ENCODE data around the gene C1orf159. TPM values are rescaled to one million over a fixed set of nuclear protein-coding genes. Genes with fewer than 3 reads are reported as not detected.

C1orf159 gene
- total and polyA plus RNA-seq, 2 of the 8 experiments (the other 6 are each of a cell fraction or from before 2014, with no cell fraction given), result 10.0 to 10.9 TPM

DNA sequence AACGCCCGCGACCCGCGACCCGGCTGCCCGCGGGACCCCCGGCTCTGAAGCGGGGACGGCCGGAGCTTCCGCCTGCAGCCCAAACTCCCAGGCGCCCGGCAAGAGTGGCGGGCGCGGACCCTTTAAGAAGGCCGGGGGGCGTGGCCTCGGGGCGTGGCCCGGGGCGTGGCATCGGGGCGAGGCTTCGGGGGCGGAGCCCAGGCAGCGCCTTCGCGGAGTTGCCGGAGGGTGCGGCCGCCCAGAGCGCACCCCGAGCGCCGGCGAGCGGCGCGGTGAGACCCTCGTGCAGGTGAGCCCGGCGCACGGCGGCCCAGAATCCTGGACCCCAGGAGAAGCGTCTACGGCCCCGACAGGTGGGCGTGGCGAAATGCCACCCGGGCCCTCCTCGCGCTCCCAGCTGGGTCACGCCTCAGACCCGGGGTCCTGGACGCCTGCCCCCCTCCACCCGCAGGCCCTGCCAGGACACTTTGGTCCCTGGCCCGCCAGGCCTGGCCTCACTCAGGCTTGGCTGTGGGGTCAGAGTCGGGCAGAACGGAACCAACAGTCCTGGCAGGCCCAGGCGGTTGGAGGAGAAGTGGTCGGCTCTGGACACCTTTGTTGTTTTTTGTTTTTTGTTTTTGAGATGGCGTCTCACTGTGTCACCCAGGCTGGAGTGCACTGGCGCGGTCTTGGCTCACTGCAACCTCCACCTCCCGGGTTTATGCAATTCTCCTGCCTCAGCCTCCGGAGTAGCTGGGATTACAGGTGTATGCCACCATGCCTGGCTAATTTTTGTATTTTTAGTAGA lies 56.2 kb downstream of the C1orf159 start (continued):
- TF ChIP-seq, protein P1, sequence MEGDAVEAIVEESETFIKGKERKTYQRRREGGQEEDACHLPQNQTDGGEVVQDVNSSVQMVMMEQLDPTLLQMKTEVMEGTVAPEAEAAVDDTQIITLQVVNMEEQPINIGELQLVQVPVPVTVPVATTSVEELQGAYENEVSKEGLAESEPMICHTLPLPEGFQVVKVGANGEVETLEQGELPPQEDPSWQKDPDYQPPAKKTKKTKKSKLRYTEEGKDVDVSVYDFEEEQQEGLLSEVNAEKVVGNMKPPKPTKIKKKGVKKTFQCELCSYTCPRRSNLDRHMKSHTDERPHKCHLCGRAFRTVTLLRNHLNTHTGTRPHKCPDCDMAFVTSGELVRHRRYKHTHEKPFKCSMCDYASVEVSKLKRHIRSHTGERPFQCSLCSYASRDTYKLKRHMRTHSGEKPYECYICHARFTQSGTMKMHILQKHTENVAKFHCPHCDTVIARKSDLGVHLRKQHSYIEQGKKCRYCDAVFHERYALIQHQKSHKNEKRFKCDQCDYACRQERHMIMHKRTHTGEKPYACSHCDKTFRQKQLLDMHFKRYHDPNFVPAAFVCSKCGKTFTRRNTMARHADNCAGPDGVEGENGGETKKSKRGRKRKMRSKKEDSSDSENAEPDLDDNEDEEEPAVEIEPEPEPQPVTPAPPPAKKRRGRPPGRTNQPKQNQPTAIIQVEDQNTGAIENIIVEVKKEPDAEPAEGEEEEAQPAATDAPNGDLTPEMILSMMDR (IDR thresholded peaks at IDR 0.05; ENCODE audit: control extremely low read depth in 1 of 3, insufficient read depth in 1 of 3, low read depth in 1 of 3, low read length in 3 of 3), result no peak
- TF ChIP-seq USF2 (IDR thresholded peaks at IDR 0.05; ENCODE audit: low read length), result no peak
- TF ChIP-seq SUZ12 (IDR thresholded peaks at IDR 0.05; ENCODE audit: low read length), result no peak; the same call in 1 of the 2 replicates
- no peak for TF ChIP-seq KDM1A (IDR thresholded peaks at IDR 0.05; ENCODE audit: borderline replicate concordance, low read length)
- TF ChIP-seq TAF7 (optimal IDR thresholded peaks at IDR 0.05; ENCODE audit: borderline replicate concordance, low read depth, low read length), result no peak
- TF ChIP-seq EZH2 (IDR thresholded peaks at IDR 0.05; ENCODE audit: low read depth, low read length, severe bottlenecking), result no peak
- peak; percentile 91 for TF ChIP-seq SP4 (IDR thresholded peaks at IDR 0.05; ENCODE audit: low read length)
- no peak for TF ChIP-seq TAF1 (IDR thresholded peaks at IDR 0.05; ENCODE audit: low read depth, low read length)
- TF ChIP-seq GABPA (IDR thresholded peaks at IDR 0.05; ENCODE audit: borderline replicate concordance, insufficient read depth, low read length), result 0 out of 2 replicates have a peak, but pooled peaks have one; percentile 46
- no peak for TF ChIP-seq POLR2AphosphoS5 (IDR thresholded peaks at IDR 0.05; ENCODE audit: low read depth, low read length)
- TF ChIP-seq SAP30 (IDR thresholded peaks at IDR 0.05; ENCODE audit: insufficient read depth, insufficient replicate concordance, low read length), result no peak
- no peak for TF ChIP-seq JUND (IDR thresholded peaks at IDR 0.05; ENCODE audit: low read length)
- TF ChIP-seq SIRT6 (IDR thresholded peaks at IDR 0.05; ENCODE audit: low read length), result no peak
- no peak for TF ChIP-seq RBBP5 (IDR thresholded peaks at IDR 0.05; ENCODE audit: borderline replicate concordance, low read depth, low read length)
- no peak for TF ChIP-seq HDAC6 (IDR thresholded peaks at IDR 0.05; ENCODE audit: low read depth, low read length)
- TF ChIP-seq CEBPB (IDR thresholded peaks at IDR 0.05; ENCODE audit: low read depth, low read length), result no peak
- no peak for TF ChIP-seq CHD1 (IDR thresholded peaks at IDR 0.05; ENCODE audit: low read depth, low read length)
- no peak for TF ChIP-seq TCF12 (IDR thresholded peaks at IDR 0.05; ENCODE audit: low read depth, low read length)
- no peak for TF ChIP-seq RXRA (IDR thresholded peaks at IDR 0.05; ENCODE audit: insufficient read depth, low read depth, low read length)
- TF ChIP-seq YY1 (IDR thresholded peaks at IDR 0.05; ENCODE audit: low read depth, low read length), result no peak
- TF ChIP-seq NRF1 (IDR thresholded peaks at IDR 0.05; ENCODE audit: low read depth, low read length), result no peak
- TF ChIP-seq TEAD4 (IDR thresholded peaks at IDR 0.05; ENCODE audit: low read depth, low read length), result no peak

Data from H1 (cell line).